B cell (primary cell): ENCODE measurements around the gene EVC. TPM values are rescaled to one million over a fixed set of nuclear protein-coding genes. Genes with fewer than 3 reads are reported as not detected.

ENCODE experiments used
- ATAC-seq: fragments of 200-7000 bp; cut with Tn5 transposase; one replicate; pipeline ENCODE4 v1.10.0; 2021; ENCODE audit warnings: low read depth, mild to moderate bottlenecking, moderate number of reproducible peaks, moderate library complexity
- CTCF ChIA-PET: fragments of 350-600 bp; sonication (Branson Sonifier 250); formaldehyde crosslinking; loops from one replicate; lab custom pipeline; 2021; ENCODE audit warnings: antibody characterized with exemption, inconsistent platforms; lab: Charles Lee
- POLR2A ChIA-PET: fragments of 350-600 bp; sonication (Branson Sonifier 250); formaldehyde crosslinking; loops from one replicate; lab custom pipeline; 2021; ENCODE audit warnings: antibody characterized with exemption; lab: Charles Lee
- DNase-seq: peaks from one replicate; pipeline ENCODE4 v3.0.0; 2013
- H2AFZ ChIP-seq: 2 replicates; pipeline ENCODE4 v1.6.1; 2012; ENCODE audit warnings: mild to moderate bottlenecking, low read depth, low read length; ENCODE audit not compliant: insufficient read depth, poor library complexity, severe bottlenecking
- H3K27ac ChIP-seq, 2 donors: 1 replicate in 1 of 2; 2 replicates in 1 of 2; pipeline ENCODE4 v1.5.1; 2012 to 2013; ENCODE audit warnings: low read length in 2 of 2, mild to moderate bottlenecking in 2 of 2, moderate library complexity in 1 of 2
- H3K27me3 ChIP-seq, 4 experiments: fragments of 200-600 bp in 1 of 4; sonication (generic) in 1 of 4; replicated peaks in 1 of 4; 1 replicate in 2 of 4; 2 replicates in 2 of 4; pipeline versions ENCODE4 v1.6.1 to v1.7.0; 2013 to 2016; ENCODE audit warnings: low read length in 3 of 4, mild to moderate bottlenecking in 2 of 4, mixed read lengths in 1 of 4, moderate library complexity in 1 of 4; ENCODE audit not compliant: insufficient read depth in 4 of 4, control insufficient read depth in 3 of 4; ENCODE audit errors: control extremely low read depth in 1 of 4
- H3K36me3 ChIP-seq, 2 experiments: replicated peaks in 1 of 2; 1 replicate in 1 of 2; 2 replicates in 1 of 2; pipeline versions ENCODE4 v1.6.1 to v1.7.1; 2013; ENCODE audit warnings: low read length in 1 of 2; ENCODE audit not compliant: insufficient read depth in 2 of 2, control insufficient read depth in 1 of 2; ENCODE audit errors: control extremely low read depth in 1 of 2, extremely low read depth in 1 of 2
- H3K4me1 ChIP-seq, 2 donors: fragments of 200-600 bp in 1 of 2; sonication (generic) in 1 of 2; 1 replicate in 1 of 2; 2 replicates in 1 of 2; pipeline versions ENCODE4 v1.5.1 to v1.6.1; 2013 to 2017; ENCODE audit warnings: low read length in 2 of 2; ENCODE audit not compliant: control insufficient read depth in 2 of 2, insufficient read depth in 2 of 2
- H3K4me2 ChIP-seq: replicated peaks from 2 replicates; pipeline ENCODE3; 2012; ENCODE audit warnings: mild to moderate bottlenecking, low read depth, low read length; ENCODE audit not compliant: poor library complexity, severe bottlenecking
- H3K4me3 ChIP-seq, 5 experiments: fragments of 200-600 bp in 1 of 5; sonication (generic) in 1 of 5; 1 replicate in 3 of 5; 2 replicates in 2 of 5; pipeline versions ENCODE4 v1.5.1 to v1.7.0; 2011 to 2016; ENCODE audit warnings: low read length in 4 of 5, mild to moderate bottlenecking in 4 of 5, low read depth in 2 of 5, control low read depth in 1 of 5, moderate library complexity in 1 of 5; ENCODE audit not compliant: insufficient read depth in 1 of 5; ENCODE audit errors: control extremely low read depth in 1 of 5, extremely low read depth in 1 of 5
- H3K79me2 ChIP-seq: fragments of 200-600 bp; sonication (generic); one replicate; pipeline ENCODE4 v1.6.0; 2016; ENCODE audit warnings: low read length; ENCODE audit not compliant: control insufficient read depth, insufficient read depth
- H3K9ac ChIP-seq: fragments of 200-600 bp; sonication (generic); 2 replicates; pipeline ENCODE4 v1.6.1; 2017; ENCODE audit warnings: mild to moderate bottlenecking, low read length, moderate library complexity
- H3K9me3 ChIP-seq, 3 donors: one replicate each; pipeline versions ENCODE4 v1.6.1 to v1.7.1; 2013; ENCODE audit warnings: low read length in 2 of 3; ENCODE audit not compliant: control insufficient read depth in 2 of 3, insufficient read depth in 1 of 3; ENCODE audit errors: control extremely low read depth in 1 of 3
- H4K20me1 ChIP-seq: 2 replicates; pipeline ENCODE4 v1.6.0; 2012; ENCODE audit warnings: mild to moderate bottlenecking, low read length; ENCODE audit not compliant: insufficient read depth, control insufficient read depth, poor library complexity, severe bottlenecking
- H3K27ac Mint-ChIP-seq: one replicate; pipeline ENCODE4 v1.8.0; 2021; ENCODE audit warnings: mixed read lengths
- H3K27me3 Mint-ChIP-seq: one replicate; pipeline ENCODE4 v1.8.0; 2021; ENCODE audit warnings: mixed read lengths
- H3K4me1 Mint-ChIP-seq: one replicate; pipeline ENCODE4 v1.8.0; 2021; ENCODE audit warnings: mixed read lengths
- H3K4me3 Mint-ChIP-seq: one replicate; pipeline ENCODE4 v1.8.0; 2021; ENCODE audit warnings: mixed read lengths
- H3K9me3 Mint-ChIP-seq: one replicate; pipeline ENCODE4 v1.8.0; 2022; ENCODE audit warnings: mixed read lengths; ENCODE audit not compliant: insufficient read depth
- CTCF ChIP-seq: fragments of 200-600 bp; IDR thresholded peaks from one replicate; pipeline ENCODE4 v1.8.0; 2022; ENCODE audit warnings: antibody characterized with exemption, mild to moderate bottlenecking
- EZH2 ChIP-seq: IDR thresholded peaks from 2 replicates; pipeline ENCODE4 v1.6.1; 2012; ENCODE audit warnings: borderline replicate concordance, low read depth, mild to moderate bottlenecking, moderate library complexity, low read length; ENCODE audit not compliant: insufficient read depth, poor library complexity, severe bottlenecking
- WGBS: methylation state at CpG from one replicate; pipeline ENCODE4 v1.1.5; 2013; ENCODE audit warnings: missing lambda C conversion rate; ENCODE audit not compliant: insufficient coverage; 5-methylcytosine and 5-hydroxymethylcytosine counted together
- intact Hi-C: fragments of 100-400 bp; cut with micrococcal nuclease; formaldehyde crosslinking; loops from one replicate; pipeline ENCODE4 v1.10.0; 2022
- polyA plus RNA-seq: library from polyadenylated mRNA; depleted of rRNA; stranded (reverse); fragments of >200 nt; gene quantifications from 2 replicates; pipeline ENCODE4 v1.2.3, GENCODE V29; 2012
- total RNA-seq, 2 donors: library from RNA; stranded (reverse); fragments of 120-200 nt in 1 of 2; gene quantifications; 1 replicate in 1 of 2; 2 replicates in 1 of 2; pipeline versions ENCODE4 v1.2.3 to v1.2.4, GENCODE V29; 2013 to 2022

EVC gene
- total and polyA plus RNA-seq, 2 donors (not counting 1 experiment from before 2014, with no cell fraction given), result 1.5 TPM; not detected in 1

GRCh38 chr4:5800496-5800895 lies 89.5 kb downstream of the EVC start:
- TF ChIP-seq EZH2 (no peak), CTCF (no peak)
- Histone ChIP-seq H3K9me3 (peaks cover 0 to 6% (median 0%) of the 10 kb centered on the region in 3 donors), H3K79me2 (no peaks in the 10 kb centered on the region), H3K27ac (no peak overlapping the region), H3K9ac (no peak overlapping the region), H2AFZ (no peak overlapping the region), H3K27me3 (no peaks in the 10 kb centered on the region), H3K4me2 (no peak overlapping the region), H3K36me3 (no peaks in the 10 kb centered on the region), H3K4me1 (no peaks in the 10 kb centered on the region), H4K20me1 (no peaks in the 10 kb centered on the region), H3K4me3 (no peak overlapping the region)
- POLR2A ChIA-PET, result no interaction called here
- intact Hi-C loops, result no loop called here
- Mint-ChIP-seq H3K27ac (no peak overlapping the region), H3K9me3 (no peaks in the 10 kb centered on the region), H3K27me3 (no peaks in the 10 kb centered on the region), H3K4me1 (no peaks in the 10 kb centered on the region), H3K4me3 (no peak overlapping the region)
- DNase-seq (no peak), ATAC-seq (no peak)
- 93% methylated on average over 4 of the region's 10 CpGs for WGBS
- CTCF ChIA-PET, result no interaction called here

- DNase-seq, result no peak
- POLR2A ChIA-PET, result no interaction called here
- H3K9me3 ChIP-seq, result peaks cover 0 to 6% (median 0%) of the 10 kb centered on the region in 3 donors
- no peak for TF ChIP-seq EZH2
- TF ChIP-seq CTCF, result no peak
- intact Hi-C loops, result no loop called here
- no peaks in the 10 kb centered on the region for H3K79me2 ChIP-seq
- WGBS, result 91% methylated on average over 9 of the region's 13 CpGs
- CTCF ChIA-PET, result no interaction called here
- no peak overlapping the region for H2AFZ ChIP-seq
- no peak overlapping the region for H3K4me2 ChIP-seq
- H3K27ac Mint-ChIP-seq, result no peak overlapping the region
- H3K36me3 ChIP-seq, result no peaks in the 10 kb centered on the region
- no peaks in the 10 kb centered on the region for H3K9me3 Mint-ChIP-seq
- H3K4me1 Mint-ChIP-seq, result no peaks in the 10 kb centered on the region
- H3K4me3 Mint-ChIP-seq, result no peak overlapping the region
- H3K4me3 ChIP-seq, result no peak overlapping the region
- H3K27ac ChIP-seq, result no peak overlapping the region
- H3K9ac ChIP-seq, result no peak overlapping the region
- H3K27me3 ChIP-seq, result no peaks in the 10 kb centered on the region
- no peaks in the 10 kb centered on the region for H3K27me3 Mint-ChIP-seq
- H4K20me1 ChIP-seq, result no peaks in the 10 kb centered on the region
- H3K4me1 ChIP-seq, result no peaks in the 10 kb centered on the region
- no peak for ATAC-seq
These were observed 90.7 kb downstream of the EVC start for GRCh38 chr4:5801696-5802095.
